D721Med (cell line): ENCODE measurements around the gene C6orf120.

Experiments
- DNase-seq: peaks from one replicate; pipeline ENCODE4 v3.0.0; 2011; ENCODE audit warnings: low spot score; ENCODE audit not compliant: insufficient read length
- FAIRE-seq: peaks from 2 replicates; lab custom pipeline; 2011; peaks lifted over from hg19 to GRCh38; lab: Jason Lieb, UNC
- TF ChIP-seq, protein P1 (sequence below): IDR thresholded peaks from 2 replicates; pipeline ENCODE4 v1.5.1; 2012; ENCODE audit warnings: mild to moderate bottlenecking, control low read depth; ENCODE audit not compliant: insufficient read depth; ENCODE audit errors: missing control alignments

Gene C6orf120

GRCh38 chr6:169659820-169660610 lies 41.9 kb upstream of the C6orf120 start:
- no peak for FAIRE-seq
- TF ChIP-seq, protein P1, sequence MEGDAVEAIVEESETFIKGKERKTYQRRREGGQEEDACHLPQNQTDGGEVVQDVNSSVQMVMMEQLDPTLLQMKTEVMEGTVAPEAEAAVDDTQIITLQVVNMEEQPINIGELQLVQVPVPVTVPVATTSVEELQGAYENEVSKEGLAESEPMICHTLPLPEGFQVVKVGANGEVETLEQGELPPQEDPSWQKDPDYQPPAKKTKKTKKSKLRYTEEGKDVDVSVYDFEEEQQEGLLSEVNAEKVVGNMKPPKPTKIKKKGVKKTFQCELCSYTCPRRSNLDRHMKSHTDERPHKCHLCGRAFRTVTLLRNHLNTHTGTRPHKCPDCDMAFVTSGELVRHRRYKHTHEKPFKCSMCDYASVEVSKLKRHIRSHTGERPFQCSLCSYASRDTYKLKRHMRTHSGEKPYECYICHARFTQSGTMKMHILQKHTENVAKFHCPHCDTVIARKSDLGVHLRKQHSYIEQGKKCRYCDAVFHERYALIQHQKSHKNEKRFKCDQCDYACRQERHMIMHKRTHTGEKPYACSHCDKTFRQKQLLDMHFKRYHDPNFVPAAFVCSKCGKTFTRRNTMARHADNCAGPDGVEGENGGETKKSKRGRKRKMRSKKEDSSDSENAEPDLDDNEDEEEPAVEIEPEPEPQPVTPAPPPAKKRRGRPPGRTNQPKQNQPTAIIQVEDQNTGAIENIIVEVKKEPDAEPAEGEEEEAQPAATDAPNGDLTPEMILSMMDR, result no peak
- DNase-seq, result no peak

- FAIRE-seq, result no peak
- TF ChIP-seq, protein P1, result no peak
- DNase-seq, result no peak
Observed at GRCh38 chr6:169660751-169661390, 41.1 kb upstream of the C6orf120 start.

DNA sequence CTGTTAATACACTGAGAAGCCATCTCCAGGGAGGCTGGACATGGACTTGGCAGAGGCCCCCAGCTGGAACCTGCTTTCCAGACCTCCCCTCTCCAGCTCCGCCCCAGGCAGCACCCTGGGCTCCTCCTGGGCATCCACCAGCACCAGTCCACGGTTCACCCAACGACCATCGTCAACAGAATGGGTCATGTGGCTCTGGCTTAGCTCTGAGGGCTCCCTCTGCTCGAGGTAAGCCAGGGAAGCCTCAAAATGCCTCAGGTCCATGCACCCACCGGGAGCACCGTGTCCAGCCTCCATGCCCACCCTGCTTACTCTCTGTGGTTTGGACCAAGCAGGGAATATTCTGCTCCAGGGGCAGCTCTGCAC lies 40.6 kb upstream of the C6orf120 start:
- TF ChIP-seq, protein P1, result no peak
- no peak for FAIRE-seq
- DNase-seq, result no peak

DNA sequence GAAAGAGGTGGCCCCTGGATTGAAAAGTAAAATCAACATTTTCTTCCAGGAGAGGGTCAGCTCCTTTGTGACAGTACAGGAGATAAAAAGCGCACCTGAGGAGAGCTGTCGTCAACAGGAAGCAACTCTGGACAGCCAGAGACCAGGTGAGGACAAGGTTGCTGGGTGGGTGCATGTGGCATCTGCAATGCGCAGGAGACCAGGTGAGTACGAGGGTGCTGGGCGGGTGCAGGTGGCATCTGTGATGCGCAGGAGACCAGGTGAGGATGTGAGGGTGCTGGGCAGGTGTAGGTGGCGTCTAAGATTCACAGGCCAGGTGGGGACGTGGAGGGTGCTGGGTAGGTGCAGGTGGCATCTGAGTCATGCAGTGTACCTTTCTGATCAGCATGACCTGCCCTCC lies 38.5 kb upstream of the C6orf120 start:
- DNase-seq (no peak), FAIRE-seq (no peak)
- TF ChIP-seq, protein P1, result no peak

DNA sequence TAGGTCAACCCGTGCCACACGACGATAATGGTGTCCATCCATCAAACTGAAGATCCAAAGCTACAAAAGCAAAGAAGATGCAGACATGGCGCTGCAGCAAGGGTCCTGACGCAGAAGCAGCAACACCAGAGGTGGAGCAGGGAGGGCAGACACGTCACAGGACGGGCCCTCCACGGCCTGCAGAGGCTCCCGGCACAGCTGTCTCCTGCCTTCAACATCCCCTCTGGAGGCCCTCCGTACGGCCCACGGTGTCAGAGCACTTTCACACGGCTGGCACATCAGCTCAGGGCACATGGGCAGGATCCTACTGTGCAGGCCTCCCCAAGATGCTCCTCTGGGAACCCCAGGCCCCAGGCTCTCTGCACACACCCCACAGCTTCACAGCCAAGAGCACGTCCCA lies 37.7 kb upstream of the C6orf120 start:
- FAIRE-seq, result no peak
- DNase-seq, result no peak
- TF ChIP-seq, protein P1, result no peak

- DNase-seq (no peak), FAIRE-seq (no peak)
- TF ChIP-seq, protein P1, result no peak
Observed at GRCh38 chr6:169665289-169665688, 36.6 kb upstream of the C6orf120 start.

DNA sequence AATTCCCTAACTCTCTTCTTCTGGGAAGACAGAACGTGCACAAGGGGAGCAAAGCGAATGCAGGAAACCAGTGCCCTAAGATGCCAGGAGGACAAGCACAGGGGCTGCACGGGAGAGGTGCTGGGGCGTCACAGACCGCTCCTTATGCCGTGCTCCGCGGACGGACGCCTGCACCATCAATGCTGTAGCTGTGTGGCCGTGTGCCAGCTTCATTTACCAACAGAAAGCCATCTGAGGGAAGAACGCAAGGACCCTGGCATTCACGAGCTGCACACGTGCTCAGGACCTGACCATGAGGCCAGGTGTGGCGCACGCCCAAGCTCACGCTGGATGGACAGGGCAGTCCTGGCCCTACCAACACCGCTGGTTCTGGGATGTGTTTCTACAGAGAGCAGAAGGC lies 35.5 kb upstream of the C6orf120 start:
- TF ChIP-seq, protein P1, result no peak
- DNase-seq (no peak), FAIRE-seq (no peak)
